Parathyroid adenoma (tissue), 2 donors: ENCODE results near the gene MEI4.

Source experiments
- H2AFZ ChIP-seq: fragments of 300-600 bp; sonication (generic); one replicate; pipeline ENCODE4 v1.7.0; 2017; ENCODE audit warnings: antibody characterized with exemption, mild to moderate bottlenecking
- H3K27ac ChIP-seq: fragments of 300-600 bp; sonication (generic); one replicate; pipeline ENCODE4 v1.7.0; 2017
- H3K27me3 ChIP-seq: fragments of 300-600 bp; sonication (generic); one replicate; pipeline ENCODE4 v1.7.0; 2017; ENCODE audit warnings: low read length; ENCODE audit not compliant: control insufficient read depth, insufficient read depth
- H3K36me3 ChIP-seq: fragments of 300-600 bp; sonication (generic); one replicate; pipeline ENCODE4 v1.7.0; 2017; ENCODE audit warnings: low read length; ENCODE audit not compliant: control insufficient read depth, insufficient read depth
- H3K4me1 ChIP-seq: fragments of 300-600 bp; sonication (generic); one replicate; pipeline ENCODE4 v1.7.0; 2017; ENCODE audit warnings: control low read depth
- H3K4me2 ChIP-seq: fragments of 300-600 bp; sonication (generic); one replicate; pipeline ENCODE4 v1.7.0; 2017; ENCODE audit warnings: low read length
- H3K4me3 ChIP-seq: fragments of 300-600 bp; sonication (generic); one replicate; pipeline ENCODE4 v1.7.0; 2017; ENCODE audit warnings: low read depth, low read length
- H3K79me2 ChIP-seq: fragments of 300-600 bp; sonication (generic); one replicate; pipeline ENCODE4 v1.7.0; 2017; ENCODE audit warnings: control low read depth
- H3K9ac ChIP-seq: fragments of 300-600 bp; sonication (generic); one replicate; pipeline ENCODE4 v1.7.0; 2017; ENCODE audit warnings: mild to moderate bottlenecking
- H3K9me3 ChIP-seq: fragments of 300-600 bp; sonication (generic); one replicate; pipeline ENCODE4 v1.7.0; 2017; ENCODE audit warnings: low read length; ENCODE audit not compliant: control insufficient read depth
- TF ChIP-seq, protein P1 (sequence below): fragments of 300-600 bp; sonication (generic); IDR thresholded peaks from one replicate; pipeline ENCODE4 v1.7.0; 2017; ENCODE audit warnings: antibody characterized with exemption, mild to moderate bottlenecking
- donor health status: primary hyperparathyroidism.

Gene MEI4

DNA sequence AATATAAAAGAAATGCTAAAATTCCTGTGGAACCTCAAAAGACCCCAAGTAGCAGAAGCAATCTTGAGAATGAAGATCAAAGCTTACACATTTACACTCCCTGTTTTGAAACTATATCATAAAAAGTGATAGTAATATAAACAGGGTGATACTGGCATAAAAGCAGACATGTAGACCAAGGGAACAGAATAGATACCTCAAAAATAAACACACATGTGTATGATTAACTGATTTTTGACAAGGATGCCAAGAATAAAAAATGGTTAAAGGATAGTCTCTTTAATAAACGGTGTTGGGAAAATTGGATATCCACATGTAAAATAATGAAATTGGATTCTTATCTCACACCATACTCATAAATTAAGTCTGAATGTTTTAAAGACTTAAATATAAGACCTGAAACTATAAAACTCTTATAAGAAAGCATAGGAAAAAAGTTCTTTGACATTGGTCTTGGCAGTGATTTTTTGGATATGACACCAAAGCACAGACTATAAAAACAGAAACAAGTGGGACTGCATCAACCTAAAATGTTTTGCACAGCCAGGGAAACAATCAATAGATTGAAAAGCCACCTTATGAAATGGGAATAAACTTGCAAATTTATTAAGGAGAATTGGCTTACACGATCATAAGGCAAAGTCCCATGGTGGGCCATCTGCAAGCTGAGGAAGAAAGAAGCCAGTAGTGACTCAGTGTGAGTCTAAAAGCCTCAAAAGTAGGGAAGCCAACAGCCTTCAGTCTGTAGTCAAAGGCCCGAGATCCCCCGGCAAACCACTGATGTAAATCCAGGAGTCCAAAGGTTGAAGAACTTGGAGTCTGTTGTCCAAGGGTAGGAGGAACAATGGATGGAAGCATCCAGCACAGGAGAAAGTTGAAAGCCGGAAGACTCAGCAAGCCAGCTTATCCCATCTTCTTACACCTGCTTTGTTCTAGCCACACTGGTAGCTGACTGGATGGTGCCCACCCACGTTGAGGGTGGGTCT lies 144.3 kb downstream of the MEI4 start:
- no peaks in the 10 kb centered on the region for H3K36me3 ChIP-seq
- H3K9me3 ChIP-seq, result no peaks in the 10 kb centered on the region
- H3K4me1 ChIP-seq, result no peaks in the 10 kb centered on the region
- no peak overlapping the region for H2AFZ ChIP-seq
- H3K79me2 ChIP-seq, result no peaks in the 10 kb centered on the region
- no peak overlapping the region for H3K4me2 ChIP-seq
- H3K9ac ChIP-seq, result no peak overlapping the region
- H3K27me3 ChIP-seq, result no peaks in the 10 kb centered on the region
- TF ChIP-seq, protein P1, sequence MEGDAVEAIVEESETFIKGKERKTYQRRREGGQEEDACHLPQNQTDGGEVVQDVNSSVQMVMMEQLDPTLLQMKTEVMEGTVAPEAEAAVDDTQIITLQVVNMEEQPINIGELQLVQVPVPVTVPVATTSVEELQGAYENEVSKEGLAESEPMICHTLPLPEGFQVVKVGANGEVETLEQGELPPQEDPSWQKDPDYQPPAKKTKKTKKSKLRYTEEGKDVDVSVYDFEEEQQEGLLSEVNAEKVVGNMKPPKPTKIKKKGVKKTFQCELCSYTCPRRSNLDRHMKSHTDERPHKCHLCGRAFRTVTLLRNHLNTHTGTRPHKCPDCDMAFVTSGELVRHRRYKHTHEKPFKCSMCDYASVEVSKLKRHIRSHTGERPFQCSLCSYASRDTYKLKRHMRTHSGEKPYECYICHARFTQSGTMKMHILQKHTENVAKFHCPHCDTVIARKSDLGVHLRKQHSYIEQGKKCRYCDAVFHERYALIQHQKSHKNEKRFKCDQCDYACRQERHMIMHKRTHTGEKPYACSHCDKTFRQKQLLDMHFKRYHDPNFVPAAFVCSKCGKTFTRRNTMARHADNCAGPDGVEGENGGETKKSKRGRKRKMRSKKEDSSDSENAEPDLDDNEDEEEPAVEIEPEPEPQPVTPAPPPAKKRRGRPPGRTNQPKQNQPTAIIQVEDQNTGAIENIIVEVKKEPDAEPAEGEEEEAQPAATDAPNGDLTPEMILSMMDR, result no peak
- no peak overlapping the region for H3K4me3 ChIP-seq
- H3K27ac ChIP-seq, result no peak overlapping the region

GRCh38 chr6:77812304-77812703 lies 159.5 kb downstream of the MEI4 start:
- H2AFZ ChIP-seq, result no peak overlapping the region
- no peaks in the 10 kb centered on the region for H3K79me2 ChIP-seq
- H3K27me3 ChIP-seq, result no peaks in the 10 kb centered on the region
- TF ChIP-seq, protein P1, result no peak
- H3K27ac ChIP-seq, result no peak overlapping the region
- no peak overlapping the region for H3K9ac ChIP-seq
- no peaks in the 10 kb centered on the region for H3K36me3 ChIP-seq
- no peaks in the 10 kb centered on the region for H3K9me3 ChIP-seq
- no peak overlapping the region for H3K4me2 ChIP-seq
- H3K4me3 ChIP-seq, result no peak overlapping the region
- H3K4me1 ChIP-seq, result no peaks in the 10 kb centered on the region

GRCh38 chr6:77813090-77813489 lies 160.3 kb downstream of the MEI4 start:
- no peaks in the 10 kb centered on the region for H3K79me2 ChIP-seq
- TF ChIP-seq, protein P1, result no peak
- no peak overlapping the region for H3K9ac ChIP-seq
- no peak overlapping the region for H3K27ac ChIP-seq
- no peaks in the 10 kb centered on the region for H3K36me3 ChIP-seq
- H3K4me1 ChIP-seq, result no peaks in the 10 kb centered on the region
- H3K9me3 ChIP-seq, result no peaks in the 10 kb centered on the region
- H3K4me2 ChIP-seq, result no peak overlapping the region
- H2AFZ ChIP-seq, result no peak overlapping the region
- H3K27me3 ChIP-seq, result no peaks in the 10 kb centered on the region
- no peak overlapping the region for H3K4me3 ChIP-seq

DNA sequence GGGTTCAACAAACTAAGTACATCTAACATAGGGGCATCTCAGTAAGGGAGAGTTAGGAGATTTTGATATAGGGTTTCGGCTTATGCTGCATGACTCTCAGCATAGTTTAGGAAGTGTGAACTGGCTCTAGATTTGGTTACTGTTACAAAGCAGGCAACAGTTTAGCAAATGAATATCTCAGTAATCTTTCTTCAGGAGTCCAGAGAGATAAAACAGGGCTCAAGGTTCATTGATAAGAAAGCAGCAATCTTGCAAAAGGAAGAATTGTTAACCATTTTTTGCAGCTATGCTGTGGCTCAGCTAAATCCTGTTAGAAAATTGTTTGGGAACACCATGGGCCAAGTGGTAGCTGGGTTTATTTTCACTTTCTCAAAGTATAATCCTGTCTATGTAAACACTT lies 161.3 kb downstream of the MEI4 start:
- Histone ChIP-seq H3K36me3 (no peaks in the 10 kb centered on the region), H3K9me3 (no peaks in the 10 kb centered on the region), H3K4me3 (no peak overlapping the region), H3K79me2 (no peaks in the 10 kb centered on the region), H3K4me2 (no peak overlapping the region), H2AFZ (no peak overlapping the region), H3K27ac (no peak overlapping the region), H3K27me3 (no peaks in the 10 kb centered on the region), H3K4me1 (no peaks in the 10 kb centered on the region), H3K9ac (no peak overlapping the region)
- TF ChIP-seq, protein P1, result no peak
